SIG-M5 (cell line): ENCODE measurements around the gene TTBK1.

Experiments used
- DNase-seq: peaks from one replicate; lab custom pipeline; 2025; lab: John Stamatoyannopoulos, UW

TTBK1 gene

DNA sequence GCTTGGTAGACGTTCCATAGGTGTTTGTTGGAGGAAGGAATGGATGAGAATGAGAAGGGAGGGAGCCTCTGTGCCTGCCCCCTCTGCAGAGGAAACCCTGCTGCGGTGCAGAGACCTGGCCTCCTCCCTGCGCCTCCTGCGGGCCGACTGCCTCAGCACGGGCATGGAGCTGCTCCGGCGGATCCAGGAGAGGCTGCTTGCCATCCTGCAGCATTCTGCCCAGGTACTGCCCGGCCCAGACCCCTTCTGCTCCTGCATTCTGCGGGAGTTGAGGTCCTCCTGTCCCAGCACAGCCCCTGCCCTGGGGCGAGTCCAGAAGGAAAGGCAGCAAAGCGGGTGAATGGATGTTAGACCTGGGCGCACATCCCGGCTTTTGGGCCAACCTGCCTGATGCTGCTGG lies 20.1 kb upstream of the TTBK1 start:
- no peak for DNase-seq

DNA sequence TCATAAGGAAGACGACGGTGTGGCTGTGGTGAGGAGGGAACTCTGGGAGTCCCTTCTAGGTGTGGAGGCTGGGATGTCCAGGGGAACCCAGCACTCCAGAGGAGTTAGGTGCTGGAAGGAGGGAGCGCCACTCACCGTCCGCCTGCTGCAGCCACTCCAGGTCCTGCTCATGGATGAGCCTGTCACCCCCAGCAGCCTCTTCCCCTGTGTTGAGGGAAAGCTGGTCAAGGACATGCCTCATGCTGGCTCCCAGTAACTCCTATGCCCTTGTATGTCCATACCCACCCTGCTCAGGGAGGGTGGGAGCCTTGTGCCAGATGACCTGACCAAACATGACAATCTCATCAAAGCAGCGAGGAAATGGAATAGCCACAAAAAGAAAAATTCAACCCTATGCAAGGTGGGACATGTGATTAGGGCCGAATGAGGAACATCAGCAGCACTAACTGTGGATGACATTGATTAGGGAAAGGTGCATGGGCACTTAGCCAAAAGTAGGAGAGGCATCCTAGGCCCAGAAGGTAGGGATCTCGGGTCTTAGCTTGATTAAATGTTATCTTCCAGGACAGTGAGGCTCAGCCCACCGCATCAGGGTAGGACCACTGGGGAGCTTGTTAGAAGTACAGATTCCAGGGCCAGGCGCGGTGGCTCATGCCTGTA lies 17.0 kb upstream of the TTBK1 start:
- no peak for DNase-seq

DNA sequence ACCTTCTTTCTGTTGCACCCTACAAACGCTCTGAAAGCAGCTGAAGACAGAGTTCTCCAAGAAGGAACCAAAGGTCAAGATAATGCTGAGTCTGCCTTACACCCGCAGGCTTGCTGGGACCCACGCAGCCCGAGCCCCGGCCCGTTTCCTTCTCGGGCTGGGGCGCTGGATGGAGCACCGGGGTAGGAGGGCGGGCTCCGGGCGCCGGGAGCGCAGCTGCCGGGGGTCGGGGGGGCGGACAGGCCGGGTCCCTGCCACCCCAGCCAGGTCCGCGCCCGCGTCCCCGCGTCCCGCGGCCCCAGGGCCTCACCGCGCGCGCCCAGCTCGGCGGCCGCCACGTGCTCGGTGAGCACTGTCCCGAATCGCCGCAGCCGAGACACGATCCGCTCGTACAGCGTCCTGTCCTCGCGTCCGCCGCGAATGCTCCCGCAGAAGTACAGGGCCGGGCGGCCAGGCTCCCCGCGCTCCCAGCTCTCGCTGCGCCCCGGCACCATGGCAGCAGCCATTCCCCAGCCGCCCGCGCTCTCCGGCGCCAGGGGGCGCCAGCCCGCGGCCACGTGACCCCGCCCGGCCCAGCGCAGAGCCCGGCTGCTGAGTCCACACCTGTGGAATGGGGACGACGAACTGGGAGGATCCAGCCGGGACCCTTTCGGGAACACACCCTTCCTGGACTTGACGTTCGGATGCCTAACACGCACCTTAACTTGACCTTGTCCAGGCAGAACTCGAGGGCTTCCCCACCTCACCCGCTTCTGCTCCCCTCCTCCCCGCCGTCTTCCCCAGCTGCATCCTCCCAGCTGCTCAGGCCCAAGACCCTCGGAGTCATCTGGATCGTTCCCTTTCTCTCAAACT lies 14.1 kb upstream of the TTBK1 start, which contains the start of gene DNPH1:
TSS of gene DNPH1 (minus strand) at position 531 of the 852 bp plus-strand sequence. CDS start at position 506, 25 bp downstream.
- no peak for DNase-seq

DNA sequence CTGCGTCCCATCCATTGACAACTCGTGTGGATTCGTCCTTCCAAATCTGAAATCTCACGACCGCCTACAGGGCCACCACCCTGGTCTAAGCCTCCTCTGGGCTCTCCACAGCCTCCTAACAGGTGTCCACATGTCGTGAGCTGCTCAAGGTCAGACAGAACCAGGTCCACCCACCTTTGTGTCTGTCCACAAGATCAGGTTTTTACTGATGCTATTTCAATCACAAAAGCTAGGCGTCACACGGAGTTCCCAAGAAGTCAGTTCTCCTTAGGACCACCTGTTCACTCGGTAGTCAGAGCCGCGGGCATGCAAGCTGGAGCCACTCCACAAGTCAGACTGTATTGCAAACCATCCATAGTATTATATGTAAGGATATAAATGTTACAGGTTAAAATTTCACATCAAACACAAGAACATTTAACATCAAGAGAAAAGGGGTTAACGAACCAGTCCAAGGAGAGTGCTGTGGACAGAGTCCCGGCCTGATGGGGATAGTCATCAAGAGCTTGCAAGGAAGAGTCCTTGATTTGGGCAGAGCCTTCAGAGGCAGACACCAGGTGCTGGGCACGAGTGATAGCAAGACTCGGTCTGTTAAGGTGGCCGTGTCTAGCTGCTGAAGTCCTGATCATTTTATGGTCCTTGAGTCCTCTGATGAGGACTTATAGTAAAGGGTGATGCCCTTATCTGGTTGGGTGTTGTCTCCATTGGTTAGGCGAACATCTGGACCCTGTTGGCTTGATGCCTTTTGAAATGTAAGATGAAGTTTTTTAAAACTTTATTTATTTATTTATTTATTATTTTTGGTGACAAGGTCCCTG lies 13.3 kb upstream of the TTBK1 start:
- DNase-seq = no peak

DNA sequence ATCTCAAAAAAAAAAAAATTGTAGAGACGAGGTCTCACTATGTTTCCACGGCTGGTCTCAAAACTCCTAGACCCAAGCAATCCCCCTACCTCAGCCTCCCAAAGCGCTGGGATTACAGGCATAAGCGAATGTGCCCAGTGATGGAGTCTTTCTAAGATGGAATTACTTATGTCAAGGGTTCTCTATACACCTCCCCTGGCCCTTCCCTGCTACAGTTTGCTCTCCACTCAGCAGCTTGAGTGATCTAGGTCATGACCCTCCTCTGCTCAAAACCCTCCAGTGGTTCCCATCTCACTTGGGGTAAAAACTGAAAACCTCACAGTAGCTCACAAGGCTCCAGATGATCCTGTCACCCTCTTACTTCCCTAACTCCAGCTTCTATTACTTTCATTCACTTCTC lies 12.2 kb upstream of the TTBK1 start:
- no peak for DNase-seq

DNA sequence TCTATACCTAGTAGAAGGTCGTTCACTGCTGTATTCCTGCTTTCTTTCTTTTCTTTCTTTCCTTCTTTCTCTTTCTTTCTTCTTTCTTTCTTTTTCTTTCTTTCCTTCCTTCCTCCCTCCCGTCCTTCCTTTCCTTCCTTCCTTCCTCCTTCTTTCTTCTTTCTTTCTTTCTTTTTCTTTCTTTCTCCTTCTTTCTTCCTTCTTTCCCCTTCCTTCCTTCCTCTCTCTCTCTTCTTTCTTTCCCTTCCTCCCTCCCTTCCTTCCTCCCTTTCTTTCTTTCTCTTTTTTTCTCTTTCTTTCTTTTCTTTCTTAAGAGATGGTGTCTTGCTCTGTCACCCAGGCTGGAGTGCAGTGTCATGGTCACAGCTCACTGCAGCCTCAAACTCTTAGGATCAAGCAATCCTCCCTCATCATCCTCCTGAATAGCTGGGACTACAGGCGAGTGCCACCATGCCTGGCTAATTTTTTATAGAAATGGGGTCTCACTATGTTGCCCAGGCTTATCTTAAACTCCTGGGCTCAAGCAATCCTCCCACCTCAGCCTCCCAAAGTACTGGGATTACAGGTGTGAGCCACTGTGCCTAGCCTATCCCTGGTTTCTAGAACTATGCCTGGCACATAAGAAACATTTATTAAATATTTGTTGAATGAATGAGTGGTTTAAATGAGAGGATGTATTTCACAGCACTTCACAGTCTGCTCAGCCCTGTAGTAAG lies 11.4 kb upstream of the TTBK1 start:
- DNase-seq = no peak

DNA sequence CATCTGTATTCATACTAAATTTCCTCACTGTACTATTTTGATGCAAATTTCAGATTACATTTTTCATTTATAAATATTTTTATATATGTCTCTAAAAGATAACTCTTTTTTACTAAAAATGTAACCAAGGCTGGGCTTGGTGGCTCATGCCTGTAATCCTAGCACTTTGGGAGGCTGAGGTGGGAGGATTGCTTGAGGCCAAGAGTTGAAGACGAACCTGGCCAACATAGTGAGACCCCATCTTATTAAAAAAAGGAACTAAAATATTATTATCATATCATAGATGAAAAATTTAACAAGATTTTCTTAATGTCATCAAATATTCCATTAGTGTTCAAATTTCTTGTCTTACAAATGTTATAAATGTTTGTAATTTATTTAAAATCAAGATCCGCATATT lies 7.4 kb upstream of the TTBK1 start:
- DNase-seq = no peak

DNA sequence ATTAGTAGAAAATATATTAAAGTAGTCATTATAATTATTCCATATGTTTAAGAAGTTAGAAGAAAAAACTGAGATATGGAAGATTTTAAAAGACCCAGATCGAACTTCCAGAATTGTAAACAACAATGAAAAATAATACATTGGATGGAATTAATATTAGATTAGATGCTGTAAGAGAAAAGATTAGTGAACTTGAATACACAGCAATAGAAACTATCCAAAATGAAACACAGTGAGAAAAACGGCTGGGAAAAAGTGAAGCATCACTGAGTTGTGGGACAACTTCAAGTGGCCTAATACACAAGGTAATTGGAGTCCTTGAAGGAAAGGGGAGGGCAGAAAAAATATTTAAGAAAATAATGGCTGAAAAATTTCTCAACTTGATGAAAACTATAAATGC lies 4.2 kb upstream of the TTBK1 start:
- DNase-seq = no peak

DNA sequence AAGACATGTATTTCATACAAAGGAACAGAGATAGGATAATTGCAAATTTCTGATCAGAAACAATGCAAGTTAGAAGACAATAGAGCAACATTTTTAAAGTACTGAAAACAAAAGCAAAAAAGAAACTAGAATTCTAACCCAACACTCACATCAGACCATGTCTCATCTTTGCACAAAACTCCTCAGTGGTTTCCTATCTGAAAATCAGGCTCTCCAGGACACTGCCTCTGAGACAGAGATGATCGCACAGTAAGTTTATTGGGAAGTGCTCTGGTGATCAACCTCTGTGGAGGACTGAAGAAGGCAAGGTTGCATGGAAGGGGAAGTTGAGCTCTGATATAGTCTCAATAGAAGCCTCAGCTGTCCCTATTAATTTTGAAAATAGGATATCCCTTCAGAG lies 2.3 kb upstream of the TTBK1 start:
- no peak for DNase-seq

DNA sequence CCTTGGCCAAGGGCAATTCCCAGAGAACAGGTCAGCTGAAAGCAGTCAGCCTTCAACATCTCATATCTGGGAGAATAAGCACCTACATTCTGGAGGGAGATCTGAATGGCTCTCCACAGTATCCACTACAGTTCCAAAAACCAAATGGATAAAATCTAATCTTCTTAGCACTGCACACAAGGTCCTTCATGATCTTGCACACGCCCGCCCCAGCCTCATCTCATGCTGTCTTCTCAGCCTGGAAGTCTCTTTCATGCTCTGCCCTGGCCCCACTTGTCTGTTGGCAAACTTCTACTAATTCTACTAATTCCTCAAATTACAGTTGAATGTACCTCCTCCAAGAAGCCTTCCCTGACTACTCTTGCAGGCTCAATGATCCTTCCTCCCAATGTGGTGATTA lies 1.8 kb upstream of the TTBK1 start:
- no peak for DNase-seq

DNA sequence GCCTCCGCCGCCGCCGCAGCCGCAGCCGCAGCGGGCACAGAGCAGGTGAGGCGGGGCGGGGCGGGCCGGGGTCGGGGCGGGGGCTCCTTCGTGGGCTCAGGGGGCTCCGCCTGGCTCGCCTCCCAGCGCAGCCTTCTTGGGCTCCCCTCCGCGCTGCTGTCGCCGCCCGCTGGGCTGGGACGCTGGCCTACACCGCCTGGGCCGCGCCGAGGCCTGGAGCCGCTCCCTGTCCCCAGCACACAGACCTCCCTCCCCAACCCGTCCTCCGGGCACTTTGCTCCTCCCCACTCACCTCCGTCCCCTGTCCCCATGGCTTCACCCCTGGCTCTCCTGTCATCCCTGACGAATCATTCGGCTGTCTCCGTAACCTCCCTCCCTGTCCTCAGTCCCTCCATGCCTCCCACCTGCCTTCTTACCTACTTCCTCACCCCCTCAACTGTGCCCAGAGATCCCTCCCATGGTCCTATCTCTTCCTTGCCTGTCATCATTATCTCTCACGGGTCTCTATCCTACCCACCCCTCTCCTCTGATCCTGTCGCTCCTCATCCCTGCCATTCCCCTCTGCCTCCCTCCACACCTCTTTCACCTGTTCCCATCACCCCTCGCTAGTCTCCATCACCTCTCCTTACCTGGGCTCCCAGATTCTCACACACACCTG lies 512 bp downstream of the TTBK1 start:
- DNase-seq = no peak

DNA sequence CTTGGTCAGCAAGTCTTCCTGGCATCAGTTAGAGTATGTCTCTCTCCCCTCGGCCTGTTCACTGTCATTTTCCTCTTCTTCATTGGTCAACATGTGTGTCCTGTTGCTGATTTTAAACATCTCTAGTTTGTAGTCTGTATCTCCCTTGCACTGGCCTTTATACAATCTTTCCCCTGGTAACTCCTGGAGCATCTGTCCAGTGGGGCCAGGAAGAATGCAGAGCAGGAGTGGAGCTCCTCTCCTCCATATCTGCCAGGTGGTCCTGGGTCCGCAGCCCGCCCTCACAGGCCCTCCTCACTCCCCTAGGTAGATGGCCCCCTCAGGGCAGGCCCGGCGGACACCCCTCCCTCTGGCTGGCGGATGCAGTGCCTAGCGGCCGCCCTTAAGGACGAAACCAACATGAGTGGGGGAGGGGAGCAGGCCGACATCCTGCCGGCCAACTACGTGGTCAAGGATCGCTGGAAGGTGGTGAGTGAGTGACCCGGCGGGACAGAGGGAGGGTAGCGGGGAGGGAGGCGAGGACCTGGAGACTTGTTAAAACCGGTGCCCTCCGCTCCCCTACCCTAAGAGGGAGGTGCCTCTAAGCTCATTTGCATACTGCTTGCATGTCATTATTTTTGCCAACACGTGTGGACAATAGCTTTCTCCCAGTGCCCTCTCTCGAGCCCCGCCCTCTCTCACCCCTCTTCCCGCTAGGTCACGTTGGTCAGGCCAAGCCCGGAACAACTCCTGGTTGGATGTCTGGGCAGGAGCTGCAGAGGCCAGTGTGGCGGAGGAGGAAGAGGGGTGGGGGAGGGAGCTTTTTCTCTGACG lies 3.2 kb downstream of the TTBK1 start:
- no peak for DNase-seq

DNA sequence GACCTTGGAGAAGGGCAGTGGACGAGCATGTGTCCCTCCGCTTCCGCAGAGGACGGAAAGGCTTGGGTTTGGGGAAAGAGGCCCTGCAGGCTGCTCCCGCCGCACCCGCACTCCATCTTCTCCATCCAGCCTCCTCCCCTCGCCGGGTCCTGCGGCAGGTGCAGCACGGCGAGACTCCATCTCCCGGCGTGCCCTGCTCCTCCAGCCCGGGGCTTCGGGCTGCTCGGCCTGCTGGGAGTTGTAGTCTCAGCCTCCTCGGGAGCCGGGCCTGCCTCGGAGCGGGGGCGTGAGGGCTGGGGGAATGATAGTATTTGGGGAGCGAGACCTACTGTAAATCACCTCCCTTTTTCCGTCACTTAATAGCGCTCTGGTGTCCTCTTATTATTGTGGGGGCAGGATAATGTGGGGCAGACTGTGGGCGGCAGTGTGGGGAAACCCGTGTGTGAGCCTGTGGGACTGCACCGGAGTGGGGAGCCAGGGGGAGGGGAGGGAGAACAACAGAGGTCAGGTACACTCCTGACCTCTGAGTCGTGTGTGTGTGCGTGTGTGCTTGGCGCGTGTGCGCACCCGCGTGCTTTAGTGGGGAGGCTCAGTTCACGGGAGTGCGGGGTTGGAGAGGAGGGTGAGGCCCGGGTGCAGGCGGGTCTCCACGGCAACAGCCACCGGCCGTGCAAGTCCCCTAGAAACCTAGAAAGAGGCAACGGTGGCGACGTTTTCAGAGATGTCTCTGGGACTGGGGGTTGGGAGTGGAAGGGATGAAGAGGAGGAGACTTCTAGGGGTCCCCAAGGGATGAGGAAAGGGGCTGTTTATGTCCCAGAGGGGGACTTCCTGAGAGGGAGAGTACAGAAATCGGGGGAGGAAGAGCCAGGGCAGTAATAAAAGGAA lies 4.1 kb downstream of the TTBK1 start:
- no peak for DNase-seq

DNA sequence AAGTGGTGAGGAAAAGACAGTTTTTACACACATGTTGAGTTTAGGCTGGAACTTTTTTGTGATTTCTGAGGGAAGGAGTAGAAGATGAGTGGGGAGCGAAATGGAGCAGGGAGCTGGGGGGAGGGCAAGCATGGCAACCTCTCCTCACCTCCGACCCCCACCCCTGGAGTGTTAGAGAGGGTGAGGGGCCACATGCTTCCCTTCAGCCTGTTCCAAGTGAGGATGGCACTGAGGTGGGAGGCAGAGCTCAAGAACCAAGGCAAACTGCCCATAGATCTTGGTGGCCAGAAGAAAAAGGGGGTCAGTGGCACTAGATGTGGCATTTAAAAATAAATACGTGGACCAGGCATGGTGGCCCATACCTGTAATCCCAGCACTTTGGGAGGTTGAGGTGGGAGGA lies 4.8 kb downstream of the TTBK1 start:
- DNase-seq = no peak

DNA sequence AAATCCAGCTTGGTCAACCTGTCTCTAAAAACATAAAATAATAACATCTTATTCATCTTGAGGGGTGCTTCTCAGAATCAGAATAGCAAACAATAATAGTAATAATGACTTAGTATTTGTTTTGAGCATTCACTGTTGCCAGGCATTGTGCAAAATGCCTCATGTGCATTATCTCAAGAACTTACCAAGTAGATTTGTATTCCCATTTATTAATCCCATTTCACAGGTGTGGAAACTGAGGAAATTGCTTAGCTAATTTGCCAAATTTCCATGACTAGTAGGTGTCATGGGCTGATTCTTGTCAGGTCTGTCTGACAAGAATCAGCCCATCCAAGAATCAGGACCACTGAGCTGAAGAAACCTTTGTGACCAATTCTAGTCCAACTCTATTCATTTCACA lies 5.5 kb downstream of the TTBK1 start:
- no peak for DNase-seq

DNA sequence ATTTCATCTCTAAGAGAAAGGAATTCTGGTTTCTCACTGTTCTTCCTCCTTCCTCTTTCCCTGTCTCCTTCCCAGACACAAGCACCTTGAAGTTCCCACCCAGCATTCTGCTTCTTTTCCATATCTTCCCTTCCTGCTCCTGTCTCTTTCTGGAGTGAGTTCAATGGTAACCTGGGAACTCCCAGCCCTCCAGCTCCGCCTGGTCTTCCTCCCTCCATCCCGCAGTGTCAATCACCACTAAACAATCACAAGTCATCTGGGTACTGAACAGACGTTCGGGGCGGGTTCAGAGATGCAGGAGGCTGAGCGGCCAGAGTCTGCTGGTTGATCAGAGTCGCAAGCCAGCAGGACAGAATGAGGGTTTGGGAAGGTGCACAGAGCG lies 7.7 kb downstream of the TTBK1 start:
- DNase-seq = no peak

DNA sequence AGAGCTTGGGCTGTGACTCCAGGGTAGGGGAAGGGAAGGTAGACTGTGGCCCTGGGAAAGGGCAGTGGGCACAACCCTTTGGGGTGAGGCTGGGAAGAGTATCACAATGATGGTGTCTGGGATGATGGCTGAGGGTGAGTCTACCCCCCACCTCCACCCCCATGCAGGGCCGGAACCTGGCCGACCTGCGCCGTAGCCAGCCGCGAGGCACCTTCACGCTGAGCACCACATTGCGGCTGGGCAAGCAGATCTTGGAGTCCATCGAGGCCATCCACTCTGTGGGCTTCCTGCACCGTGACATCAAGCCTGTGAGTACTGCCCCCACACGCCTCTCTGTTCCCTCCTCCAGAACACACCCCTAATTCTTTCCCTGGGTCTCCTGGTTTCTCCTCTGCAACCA lies 10.1 kb downstream of the TTBK1 start:
- DNase-seq = no peak

DNA sequence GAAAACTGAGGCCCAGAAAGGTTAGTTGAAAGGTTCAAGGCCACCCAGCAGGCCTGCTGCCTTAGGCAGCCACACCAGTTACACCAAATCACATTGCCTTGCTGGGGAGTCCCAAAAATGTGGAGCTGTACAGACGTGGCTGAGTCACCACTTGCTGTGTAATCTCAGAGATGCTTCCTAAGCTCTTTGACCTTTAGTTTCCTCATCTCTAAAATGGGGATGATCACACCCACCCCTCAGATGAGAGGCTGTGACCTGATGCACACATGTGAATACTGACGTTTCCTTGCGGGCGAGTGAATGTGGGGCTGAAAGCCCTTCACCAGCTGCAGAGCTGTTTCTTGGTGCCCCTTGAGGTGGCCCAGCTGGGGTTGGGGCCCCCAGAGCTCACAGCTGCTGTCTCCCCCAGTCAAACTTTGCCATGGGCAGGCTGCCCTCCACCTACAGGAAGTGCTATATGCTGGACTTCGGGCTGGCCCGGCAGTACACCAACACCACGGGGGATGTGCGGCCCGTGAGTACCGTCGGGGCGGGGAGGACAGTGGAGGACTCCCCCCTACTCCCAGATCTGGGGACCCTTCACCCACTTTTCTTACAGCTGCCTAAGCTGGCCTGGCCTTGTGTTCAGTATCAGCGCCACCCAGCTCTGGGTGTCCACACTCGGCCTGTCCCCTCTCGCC lies 11.0 kb downstream of the TTBK1 start:
- no peak for DNase-seq

DNA sequence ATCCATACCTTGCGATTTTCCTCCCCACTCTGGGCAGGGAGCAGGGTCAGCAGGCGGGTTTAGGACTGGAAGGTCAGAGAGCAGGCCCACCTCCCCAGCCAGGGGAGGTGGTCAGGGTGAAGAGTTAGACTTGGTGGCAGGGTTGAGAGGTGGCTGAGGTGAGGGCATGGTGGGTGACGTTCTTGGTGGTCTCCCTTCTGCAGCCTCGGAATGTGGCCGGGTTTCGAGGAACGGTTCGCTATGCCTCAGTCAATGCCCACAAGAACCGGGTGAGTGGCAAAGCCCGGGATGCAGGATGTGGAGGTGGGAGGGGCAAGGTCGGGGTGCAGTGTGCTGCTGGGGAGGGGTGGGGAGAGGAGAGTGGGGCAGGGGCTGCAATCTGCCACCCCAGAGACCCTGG lies 11.6 kb downstream of the TTBK1 start:
- DNase-seq = no peak
